ENCODE results near the gene ST6GALNAC6.

- TF ChIP-seq, protein P1, sequence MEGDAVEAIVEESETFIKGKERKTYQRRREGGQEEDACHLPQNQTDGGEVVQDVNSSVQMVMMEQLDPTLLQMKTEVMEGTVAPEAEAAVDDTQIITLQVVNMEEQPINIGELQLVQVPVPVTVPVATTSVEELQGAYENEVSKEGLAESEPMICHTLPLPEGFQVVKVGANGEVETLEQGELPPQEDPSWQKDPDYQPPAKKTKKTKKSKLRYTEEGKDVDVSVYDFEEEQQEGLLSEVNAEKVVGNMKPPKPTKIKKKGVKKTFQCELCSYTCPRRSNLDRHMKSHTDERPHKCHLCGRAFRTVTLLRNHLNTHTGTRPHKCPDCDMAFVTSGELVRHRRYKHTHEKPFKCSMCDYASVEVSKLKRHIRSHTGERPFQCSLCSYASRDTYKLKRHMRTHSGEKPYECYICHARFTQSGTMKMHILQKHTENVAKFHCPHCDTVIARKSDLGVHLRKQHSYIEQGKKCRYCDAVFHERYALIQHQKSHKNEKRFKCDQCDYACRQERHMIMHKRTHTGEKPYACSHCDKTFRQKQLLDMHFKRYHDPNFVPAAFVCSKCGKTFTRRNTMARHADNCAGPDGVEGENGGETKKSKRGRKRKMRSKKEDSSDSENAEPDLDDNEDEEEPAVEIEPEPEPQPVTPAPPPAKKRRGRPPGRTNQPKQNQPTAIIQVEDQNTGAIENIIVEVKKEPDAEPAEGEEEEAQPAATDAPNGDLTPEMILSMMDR (IDR thresholded peaks at IDR 0.05) = no peak
- TF ChIP-seq POLR2A (IDR thresholded peaks at IDR 0.05) = no peak
These were observed 42.7 kb downstream of the ST6GALNAC6 start for GRCh38 chr9:127856729-127857116.
